ENCODE measurements around the gene UNC50.
"Not testable (repeated sequence)": the region's sequence is repeated elsewhere in the genome, so short reads cannot be mapped to it uniquely, and the experiment has no call there.

UNC50 gene

GRCh38 chr2:98608962-98609604 lies 694 bp downstream of the UNC50 start:
- no peak for DNase-seq (ENCODE audit: low read depth in 1 of 2, low spot score in 1 of 2)

- DNase-seq (ENCODE audit: low read depth in 1 of 2, low spot score in 1 of 2) = no peak
Measured at GRCh38 chr2:98614024-98614739, 5.8 kb downstream of the UNC50 start.

- no peak for DNase-seq (ENCODE audit: low read depth in 1 of 2, low spot score in 1 of 2)
Measured at GRCh38 chr2:98615481-98615880, 7.1 kb downstream of the UNC50 start.

DNA sequence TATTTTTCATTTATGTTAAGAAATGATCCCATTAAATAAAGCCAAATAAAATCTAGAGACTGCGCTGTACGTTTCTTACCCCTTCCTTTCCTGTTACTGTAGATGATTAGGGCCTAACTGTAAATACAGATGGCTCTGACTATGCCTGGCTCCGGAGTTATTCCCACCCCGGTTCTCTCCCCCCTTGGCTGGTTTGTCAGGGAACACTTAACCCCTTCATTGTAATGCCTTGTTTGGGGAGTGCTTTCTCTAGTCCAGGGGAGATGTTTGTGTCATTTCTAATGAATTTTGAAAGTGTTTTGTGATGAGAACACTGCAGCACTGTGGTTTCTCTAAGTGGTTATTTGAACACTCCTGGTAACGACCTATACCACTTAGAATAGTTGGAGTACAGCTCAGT lies 8.8 kb downstream of the UNC50 start:
- no peak for DNase-seq (ENCODE audit: low read depth in 1 of 2, low spot score in 1 of 2)

- DNase-seq (ENCODE audit: low read depth in 1 of 2, low spot score in 1 of 2) = no peak
Measured at GRCh38 chr2:98623657-98624056, 15.3 kb downstream of the UNC50 start.

GRCh38 chr2:98632351-98632750 lies 24.0 kb downstream of the UNC50 start:
- DNase-seq (ENCODE audit: low read depth in 1 of 2, low spot score in 1 of 2) = no peak

DNA sequence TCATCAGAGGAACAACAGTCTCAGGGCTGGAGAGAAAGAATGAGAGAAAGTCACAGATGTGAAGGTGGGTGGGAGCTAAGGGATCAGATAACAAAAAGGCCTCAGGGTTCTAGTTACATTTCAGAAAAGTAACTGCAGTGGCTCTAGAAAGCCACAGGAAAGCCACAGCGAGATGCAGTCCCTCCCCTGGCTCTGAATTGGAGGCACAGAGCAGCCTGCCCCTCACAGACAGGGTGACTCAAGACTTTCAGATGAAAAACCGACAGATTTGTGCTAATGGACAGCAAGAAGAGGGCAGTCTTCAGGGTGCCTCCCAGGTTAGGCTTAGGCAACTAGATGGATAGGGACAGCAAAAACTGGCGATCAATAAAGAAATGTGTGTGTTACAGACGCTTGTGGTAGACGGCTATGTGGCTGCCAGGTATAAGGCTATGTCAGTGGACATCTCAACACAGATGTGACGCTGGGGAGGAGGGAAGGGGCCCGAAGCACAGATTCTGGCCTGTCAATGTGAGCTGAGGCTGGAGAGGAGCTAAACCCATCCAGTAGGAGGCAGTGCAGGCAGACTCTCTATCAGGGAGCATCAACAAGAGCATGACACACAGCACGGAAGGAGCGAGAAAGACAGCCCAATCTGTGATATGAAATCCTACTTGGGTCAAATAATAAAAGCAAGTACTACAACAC lies 26.2 kb downstream of the UNC50 start:
- no peak for DNase-seq (ENCODE audit: low read depth in 1 of 2, low spot score in 1 of 2)

- DNase-seq (ENCODE audit: low read depth in 1 of 2, low spot score in 1 of 2) = peak in 1 of 2 donors; percentile 17
Measured at GRCh38 chr2:98637401-98638147, 29.2 kb downstream of the UNC50 start.

GRCh38 chr2:98643496-98644100 lies 35.2 kb downstream of the UNC50 start:
- DNase-seq (ENCODE audit: low read depth in 1 of 2, low spot score in 1 of 2) = no peak

GRCh38 chr2:98647636-98648035 lies 39.2 kb downstream of the UNC50 start:
- DNase-seq (ENCODE audit: low read depth in 1 of 2, low spot score in 1 of 2) = no peak

- no peak for DNase-seq (ENCODE audit: low read depth in 1 of 2, low spot score in 1 of 2)
Measured at GRCh38 chr2:98648451-98648850, 40.1 kb downstream of the UNC50 start.

- DNase-seq (ENCODE audit: low read depth in 1 of 2, low spot score in 1 of 2) = peak; percentile 56 to 63
Measured at GRCh38 chr2:98649135-98649991, 41.0 kb downstream of the UNC50 start.

DNA sequence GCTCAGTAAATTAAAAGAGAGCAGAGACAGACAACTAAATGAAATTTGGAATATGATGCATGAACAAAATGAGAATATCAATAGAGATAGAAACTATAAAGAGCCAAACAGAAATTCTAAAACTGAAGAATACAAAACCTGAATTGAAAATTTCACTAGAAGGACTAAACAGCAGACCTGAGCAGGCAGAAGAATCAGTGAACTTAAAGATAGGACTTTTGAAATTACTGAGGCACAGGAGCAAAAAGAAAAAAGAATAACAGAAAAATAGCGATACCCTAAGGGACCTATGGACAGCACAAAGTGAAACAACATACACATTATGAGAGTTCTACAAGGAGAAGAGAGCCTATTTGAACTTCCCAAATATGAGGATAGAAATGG lies 41.6 kb downstream of the UNC50 start:
- DNase-seq (ENCODE audit: low read depth in 1 of 2, low spot score in 1 of 2) = no peak

DNA sequence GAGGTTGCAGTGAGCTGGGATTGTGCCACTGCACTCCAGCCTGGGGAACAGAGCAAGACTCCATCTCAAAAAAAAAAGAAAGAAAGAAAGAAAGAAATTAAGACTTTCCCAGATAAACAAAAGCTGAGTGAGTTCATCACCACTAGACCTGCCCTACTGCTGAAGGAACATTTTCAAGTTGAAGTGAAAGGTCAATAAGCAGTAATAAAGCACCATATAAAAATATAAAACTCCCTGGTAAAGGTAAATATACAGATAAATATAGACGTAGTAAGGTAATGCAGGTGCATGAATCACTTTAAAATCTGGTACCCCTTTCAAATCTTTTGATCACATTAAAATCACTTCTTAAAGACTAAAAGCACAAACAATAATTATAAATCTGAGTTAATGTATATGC lies 42.6 kb downstream of the UNC50 start:
- no peak for DNase-seq (ENCODE audit: low read depth in 1 of 2, low spot score in 1 of 2)

GRCh38 chr2:98654699-98655495 lies 46.5 kb downstream of the UNC50 start:
- no peak for DNase-seq (ENCODE audit: low read depth in 1 of 2, low spot score in 1 of 2)

GRCh38 chr2:98656800-98657199 lies 48.4 kb downstream of the UNC50 start:
- DNase-seq (ENCODE audit: low read depth in 1 of 2, low spot score in 1 of 2) = no peak

DNA sequence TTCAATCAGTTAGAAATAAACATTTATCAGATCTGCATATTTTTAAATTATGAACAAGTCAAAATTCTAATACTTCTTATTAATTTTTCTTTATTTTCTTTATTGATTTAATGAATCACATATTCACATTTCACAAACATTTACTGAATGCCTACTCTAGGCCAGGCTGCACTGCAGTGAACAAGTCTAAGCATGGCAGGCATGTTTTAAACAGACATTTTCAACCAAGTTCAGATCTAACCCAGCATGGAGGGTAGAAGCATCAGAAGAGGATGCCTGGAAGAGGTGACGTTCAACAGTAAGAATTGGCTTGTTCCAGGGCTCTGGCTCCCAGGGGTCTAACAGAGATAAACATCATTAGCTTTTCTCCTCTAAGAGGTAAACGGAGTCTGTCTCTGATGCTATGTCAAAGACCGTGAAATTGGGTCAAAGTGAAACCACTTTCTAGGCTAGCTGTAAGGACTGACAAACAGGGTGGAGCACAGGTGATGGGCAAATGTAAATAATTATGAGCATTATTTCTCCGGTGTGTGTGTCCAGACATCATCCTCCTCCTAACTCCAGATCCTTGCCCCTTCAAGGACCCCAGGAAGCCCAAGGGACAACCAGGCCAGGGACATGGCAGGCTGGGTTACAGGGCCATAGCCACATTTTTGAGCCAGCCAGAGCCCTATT lies 50.6 kb downstream of the UNC50 start:
- DNase-seq (ENCODE audit: low read depth in 1 of 2, low spot score in 1 of 2) = no peak

GRCh38 chr2:98659491-98659840 lies 51.1 kb downstream of the UNC50 start:
- DNase-seq (ENCODE audit: low read depth in 1 of 2, low spot score in 1 of 2) = not testable (repeated sequence)

DNA sequence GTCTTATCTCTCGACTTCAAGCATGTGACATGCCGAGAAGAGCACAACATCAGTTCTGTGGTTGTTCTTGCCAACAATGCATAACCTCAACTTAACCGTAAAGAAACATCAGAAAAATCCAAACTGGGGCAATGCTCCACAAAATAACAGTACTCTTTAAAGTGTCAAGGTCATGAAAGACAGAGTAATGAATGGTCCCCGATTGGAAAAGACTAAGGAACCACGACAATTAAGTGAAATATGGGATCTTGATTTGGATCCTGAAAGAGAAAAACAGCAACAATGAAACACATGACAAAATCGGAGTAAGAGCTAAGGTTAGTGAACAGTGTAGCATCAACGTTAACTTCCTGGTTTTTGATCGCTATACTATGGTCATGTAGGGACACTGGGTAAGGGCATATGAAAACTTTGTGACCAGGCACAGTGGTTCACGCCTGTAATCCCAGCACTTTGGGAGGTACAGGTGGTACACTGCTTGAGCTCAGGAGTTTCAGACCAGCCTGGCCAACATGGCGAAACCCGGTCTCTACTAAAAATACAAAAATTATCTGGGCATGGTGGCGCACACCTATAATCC lies 55.2 kb downstream of the UNC50 start:
- no peak for DNase-seq (ENCODE audit: low read depth in 1 of 2, low spot score in 1 of 2)

Data from activated T-helper 1 cell treated with anti-CD3 and anti-CD28 coated beads, Interleukin-2, amount 50 U/mL, for 16 hours (primary cell).